ENCODE data around the gene CEP295NL.

Gene CEP295NL

DNA sequence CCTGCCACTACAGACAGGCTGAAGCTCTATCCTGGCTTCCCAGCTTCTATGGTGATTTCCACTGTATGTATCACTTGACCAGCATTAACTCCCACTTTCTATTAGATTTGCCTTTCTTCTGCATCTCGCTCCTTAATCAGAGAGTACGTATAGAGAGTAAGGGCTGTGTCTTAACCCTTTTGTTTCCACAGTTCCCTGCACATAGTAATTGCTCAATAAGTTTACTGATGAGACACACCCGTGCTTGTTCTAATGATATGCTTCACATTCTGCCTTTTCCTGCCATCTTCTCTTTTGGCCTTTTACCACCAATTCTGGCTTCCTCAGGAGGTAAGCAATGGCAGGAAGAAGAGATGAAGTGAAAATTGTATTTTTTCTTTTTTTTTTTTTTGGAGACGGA lies 41.8 kb downstream of the CEP295NL start:
- H3K4me3 ChIP-seq (ENCODE audit: low read length) = no peak overlapping the region
- TF ChIP-seq ZNF274 (IDR thresholded peaks at IDR 0.05; ENCODE audit: low read depth, low read length) = no peak

- H3K4me3 ChIP-seq (ENCODE audit: low read length) = no peak overlapping the region
- TF ChIP-seq ZNF274 (IDR thresholded peaks at IDR 0.05; ENCODE audit: low read depth, low read length) = no peak
These were observed 44.0 kb downstream of the CEP295NL start for GRCh38 chr17:78859051-78859450.

GRCh38 chr17:78857266-78857665 lies 45.7 kb downstream of the CEP295NL start:
- TF ChIP-seq ZNF274 (IDR thresholded peaks at IDR 0.05; ENCODE audit: low read depth, low read length) = no peak
- H3K4me3 ChIP-seq (ENCODE audit: low read length) = no peak overlapping the region

DNA sequence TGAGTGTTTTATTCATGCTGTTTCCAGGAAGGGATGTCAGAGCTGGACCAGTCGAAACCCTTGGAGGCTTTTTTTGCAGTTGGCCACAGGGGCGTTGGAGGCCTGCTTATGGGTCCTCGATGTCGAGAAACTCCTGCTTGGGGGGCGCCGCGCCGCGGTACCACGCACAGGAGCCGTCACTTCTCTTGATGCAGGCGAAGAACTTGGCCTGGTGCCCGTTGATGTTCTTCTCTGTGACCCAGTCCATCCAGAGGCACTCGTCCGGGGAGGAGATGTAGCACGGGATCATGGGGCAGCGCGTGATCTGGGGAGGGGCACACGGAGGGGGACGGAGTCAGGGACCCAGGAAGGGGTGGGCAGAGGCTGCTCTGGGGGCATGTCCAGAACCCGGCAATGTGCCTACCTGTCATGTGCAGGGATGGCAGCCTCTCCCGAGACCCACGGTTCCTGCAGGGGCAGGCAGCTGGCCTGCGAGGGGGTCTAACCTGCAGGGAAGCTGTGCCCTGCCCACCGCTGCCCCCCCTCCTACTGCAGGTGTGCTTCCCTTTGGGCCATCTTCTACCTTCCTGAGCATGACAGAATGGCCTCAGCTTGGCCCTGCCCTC lies 47.3 kb downstream of the CEP295NL start:
- TF ChIP-seq ZNF274 (IDR thresholded peaks at IDR 0.05; ENCODE audit: low read depth, low read length) = no peak
- no peak overlapping the region for H3K4me3 ChIP-seq (ENCODE audit: low read length)

GRCh38 chr17:78854508-78854907 lies 48.5 kb downstream of the CEP295NL start:
- TF ChIP-seq ZNF274 (IDR thresholded peaks at IDR 0.05; ENCODE audit: low read depth, low read length) = no peak
- no peak overlapping the region for H3K4me3 ChIP-seq (ENCODE audit: low read length)

- H3K4me3 ChIP-seq (ENCODE audit: low read length) = no peak overlapping the region
- no peak for TF ChIP-seq ZNF274 (IDR thresholded peaks at IDR 0.05; ENCODE audit: low read depth, low read length)
These were observed 49.0 kb downstream of the CEP295NL start for GRCh38 chr17:78853926-78854394.

GRCh38 chr17:78852709-78853121 lies 50.3 kb downstream of the CEP295NL start:
- no peak overlapping the region for H3K4me3 ChIP-seq (ENCODE audit: low read length)
- no peak for TF ChIP-seq ZNF274 (IDR thresholded peaks at IDR 0.05; ENCODE audit: low read depth, low read length)

DNA sequence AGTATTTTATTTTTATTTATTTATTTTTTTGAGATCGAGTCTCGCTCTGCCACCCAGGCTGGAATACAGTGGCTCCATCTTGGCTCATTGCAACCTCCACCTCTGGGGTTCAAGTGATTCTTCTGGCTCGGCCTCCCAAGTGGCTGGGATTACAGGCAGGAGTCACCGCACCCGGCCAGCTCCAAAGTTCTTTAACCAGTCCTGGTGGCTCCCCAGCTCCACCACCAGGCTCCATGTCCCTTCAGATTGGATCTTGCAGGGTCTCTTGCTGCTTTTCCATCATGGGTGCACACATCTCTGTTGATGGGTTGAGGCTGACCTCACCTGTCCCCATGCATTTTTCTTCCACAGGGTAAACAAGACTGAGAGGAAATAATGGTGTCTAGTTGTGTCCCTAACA lies 54.0 kb downstream of the CEP295NL start:
- TF ChIP-seq ZNF274 (IDR thresholded peaks at IDR 0.05; ENCODE audit: low read depth, low read length) = no peak
- no peak overlapping the region for H3K4me3 ChIP-seq (ENCODE audit: low read length)

DNA sequence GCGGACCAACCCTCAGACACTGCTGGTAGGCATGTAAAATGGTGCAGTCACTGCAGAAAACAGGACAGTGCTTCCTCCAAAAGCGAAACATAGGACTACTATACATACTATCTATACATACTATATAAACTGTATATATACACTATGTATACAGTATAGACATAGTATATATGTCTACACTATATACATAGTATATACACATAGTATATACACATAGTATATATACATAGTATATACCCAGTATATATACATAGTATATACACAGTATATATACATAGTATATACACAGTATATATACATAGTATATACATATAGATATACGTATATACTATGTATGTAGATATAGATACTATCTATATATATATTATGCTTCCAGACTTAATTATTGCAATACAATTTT lies 55.9 kb downstream of the CEP295NL start:
- no peak overlapping the region for H3K4me3 ChIP-seq (ENCODE audit: low read length)
- TF ChIP-seq ZNF274 (IDR thresholded peaks at IDR 0.05; ENCODE audit: low read depth, low read length) = no peak

GRCh38 chr17:78844301-78845005 lies 58.5 kb downstream of the CEP295NL start:
- no peak for TF ChIP-seq ZNF274 (IDR thresholded peaks at IDR 0.05; ENCODE audit: low read depth, low read length)
- no peak overlapping the region for H3K4me3 ChIP-seq (ENCODE audit: low read length)

GRCh38 chr17:78842881-78843565 lies 60.0 kb downstream of the CEP295NL start:
- no peak for TF ChIP-seq ZNF274 (IDR thresholded peaks at IDR 0.05; ENCODE audit: low read depth, low read length)

DNA sequence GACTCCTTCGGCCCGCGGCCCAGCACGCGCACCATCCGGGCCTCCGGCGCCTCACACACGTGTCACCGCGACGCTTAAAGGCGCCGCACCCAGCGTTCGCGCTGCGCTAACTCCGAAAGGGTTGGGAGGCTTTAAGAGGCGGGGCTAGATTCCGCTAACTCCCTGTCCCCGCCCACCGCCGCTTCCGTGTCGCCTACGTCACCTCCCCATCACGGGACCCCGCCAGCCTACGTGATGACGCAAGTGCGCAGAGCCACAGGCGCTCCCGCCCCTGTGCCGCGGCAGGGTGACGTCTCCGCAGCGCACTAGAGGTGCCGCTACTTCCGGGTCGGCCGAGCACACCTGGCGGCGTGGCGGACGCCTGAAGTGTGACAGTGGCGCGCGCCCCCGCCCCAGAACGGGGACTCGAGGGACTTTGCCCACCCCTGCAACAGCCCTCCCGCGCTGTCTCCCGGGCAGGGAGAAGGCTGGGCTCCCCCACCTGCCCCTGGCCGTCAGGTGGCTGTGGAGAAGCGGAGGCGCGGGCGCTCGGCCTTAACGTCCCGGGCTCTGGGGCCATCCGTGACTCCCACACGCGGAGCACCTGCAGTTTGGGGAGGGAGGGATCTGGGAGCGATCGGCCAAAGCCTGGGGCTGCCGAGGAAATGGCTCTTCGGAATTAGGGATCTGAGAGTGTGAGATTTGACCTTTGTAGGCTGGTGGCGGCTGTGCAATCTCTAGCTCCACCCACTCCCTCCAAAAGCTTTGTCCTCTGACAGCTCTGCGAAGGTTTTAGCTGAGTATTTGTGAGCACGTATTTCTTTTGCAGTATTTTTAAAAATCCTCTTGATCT lies 62.0 kb downstream of the CEP295NL start, which contains the start of gene USP36:
Gene USP36, minus strand, starts transcription at position 35 of the 832 bp plus-strand sequence. CDS start 4,451 bp downstream, outside the sequence.
- peak within 1 kb of the TSS; percentile 86 for H3K4me3 ChIP-seq (ENCODE audit: low read length)
- TF ChIP-seq ZNF274 (IDR thresholded peaks at IDR 0.05; ENCODE audit: low read depth, low read length) = no peak

More at GRCh38 chr17:78842881-78843565, 60.0 kb downstream of the CEP295NL start:
- no peak overlapping the region for H3K4me3 ChIP-seq (ENCODE audit: low read length)

All from GM08714 (cell line).